Measurements from ENCODE around the gene CROCC2.
A peak's percentile ranks its signal among the peaks of the same experiment; 100 is the strongest.

CROCC2 gene

DNA sequence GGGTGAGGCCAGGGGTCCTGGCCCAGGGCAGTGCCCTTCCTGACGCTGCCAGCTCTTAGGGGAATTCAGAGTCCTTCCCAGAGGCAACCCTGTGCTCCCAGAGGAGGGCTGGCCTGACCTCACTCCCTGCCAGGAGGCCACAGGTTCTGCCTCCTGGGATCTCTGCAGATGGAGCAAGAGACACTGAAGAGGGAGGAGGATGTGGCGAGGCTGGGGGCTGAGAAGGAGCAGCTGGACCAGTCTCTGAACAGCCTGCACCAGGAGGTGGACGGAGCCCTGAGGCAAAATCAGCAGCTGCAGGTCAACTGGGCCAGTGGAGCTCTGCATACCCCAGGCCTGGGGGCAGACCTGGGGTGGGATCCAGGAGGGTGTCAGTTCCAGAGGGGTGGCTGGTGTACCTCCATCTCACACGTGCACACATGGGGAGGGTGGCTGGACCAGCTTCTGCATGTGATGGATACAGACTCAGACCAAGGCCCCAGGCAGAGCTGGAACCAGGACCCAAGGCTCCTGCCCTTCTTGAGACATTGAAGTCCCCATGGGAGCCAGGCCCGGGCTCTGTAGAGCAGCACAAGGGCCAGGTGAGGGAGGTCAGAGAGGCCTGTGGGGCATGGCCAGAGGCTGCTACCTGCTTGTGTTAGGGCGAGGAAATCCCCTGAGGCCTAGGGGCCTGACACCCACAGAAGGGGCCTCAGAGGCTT, 82.6 kb downstream of the CROCC2 start:
- DNase-seq, result no peak

DNA sequence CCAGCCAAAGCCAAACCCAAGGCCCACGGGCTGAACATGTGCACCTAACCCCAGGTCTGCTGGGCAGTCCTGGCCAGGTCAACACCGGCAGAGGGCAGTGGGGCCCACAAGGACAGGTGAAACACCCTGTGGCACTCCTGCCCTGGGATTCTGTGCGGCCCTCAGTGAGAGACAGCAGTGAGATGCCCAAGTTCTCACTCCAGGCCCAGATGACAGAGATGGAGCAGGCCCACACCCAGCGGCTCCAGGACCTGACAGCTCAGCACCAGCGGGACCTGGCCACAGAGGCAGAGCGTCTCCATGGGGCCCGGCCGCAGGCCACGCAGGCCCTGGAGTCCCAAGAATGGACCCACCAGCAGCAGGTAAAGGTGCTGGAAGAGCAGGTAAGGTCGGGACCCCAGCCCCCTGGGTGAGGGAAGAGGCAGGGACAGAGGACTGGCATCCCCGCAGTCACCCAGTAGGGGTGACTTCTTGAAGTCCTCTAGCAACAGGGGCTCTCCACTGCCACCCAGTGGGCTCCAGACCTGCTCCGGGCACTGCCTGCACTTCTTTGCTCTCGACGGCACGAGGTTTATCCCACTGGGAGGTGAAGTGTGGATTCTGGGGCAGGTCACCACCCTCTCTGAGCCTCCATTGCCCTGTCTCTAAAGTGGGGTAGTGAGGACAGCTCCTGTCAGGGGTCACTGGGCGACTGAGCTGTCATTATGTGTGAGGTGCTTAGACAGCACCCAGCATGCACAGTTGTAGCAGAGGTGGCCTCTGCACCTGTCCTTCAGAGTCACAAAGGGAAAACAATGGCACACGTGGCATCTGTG, 83.5 kb downstream of the CROCC2 start:
- DNase-seq, result peak; percentile 35

DNA sequence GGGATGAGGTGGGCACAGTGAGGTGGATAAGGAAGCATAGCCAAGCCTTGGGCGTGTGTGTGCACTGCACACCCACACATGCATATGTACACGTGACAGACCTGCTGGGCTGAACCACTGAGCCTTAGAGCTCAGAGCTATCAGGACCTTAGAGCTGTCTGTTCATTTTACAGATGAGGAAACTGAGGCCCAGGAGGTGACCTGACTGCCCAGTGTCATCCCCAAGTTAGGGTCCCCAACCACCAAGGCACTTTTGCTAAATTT, 84.1 kb downstream of the CROCC2 start:
- no peak for DNase-seq

DNA sequence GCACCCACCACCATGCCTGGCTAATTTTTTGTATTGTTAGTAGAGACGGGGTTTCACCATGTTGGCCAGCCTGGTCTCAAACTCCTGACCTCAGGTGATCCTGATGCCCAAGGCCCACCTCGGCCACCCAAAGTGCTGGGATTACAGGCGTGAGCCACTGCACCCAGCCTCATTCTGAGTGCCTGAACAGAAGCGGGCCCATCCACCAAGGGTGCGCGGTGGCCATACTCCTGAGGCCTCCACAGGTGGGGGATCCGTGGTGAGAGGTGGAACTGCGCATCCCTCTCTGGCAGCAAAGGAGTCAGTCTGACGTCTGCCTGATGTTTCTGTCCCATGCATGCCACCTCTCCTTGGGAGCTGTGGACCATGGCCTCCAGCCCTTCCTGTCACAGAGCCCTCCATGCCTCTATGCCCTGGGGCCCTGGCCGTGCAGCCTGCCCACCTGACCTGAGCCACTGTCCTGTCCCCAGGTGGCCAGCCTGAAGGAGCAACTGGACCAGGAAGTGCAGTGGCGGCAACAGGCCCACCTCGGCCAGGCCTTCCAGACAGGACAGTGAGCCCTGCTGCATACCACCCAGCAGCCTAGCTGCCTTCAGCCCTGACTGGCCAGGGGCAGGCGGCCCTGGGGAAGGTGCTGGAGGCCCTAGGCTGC, 84.7 kb downstream of the CROCC2 start:
- no peak for DNase-seq

DNA sequence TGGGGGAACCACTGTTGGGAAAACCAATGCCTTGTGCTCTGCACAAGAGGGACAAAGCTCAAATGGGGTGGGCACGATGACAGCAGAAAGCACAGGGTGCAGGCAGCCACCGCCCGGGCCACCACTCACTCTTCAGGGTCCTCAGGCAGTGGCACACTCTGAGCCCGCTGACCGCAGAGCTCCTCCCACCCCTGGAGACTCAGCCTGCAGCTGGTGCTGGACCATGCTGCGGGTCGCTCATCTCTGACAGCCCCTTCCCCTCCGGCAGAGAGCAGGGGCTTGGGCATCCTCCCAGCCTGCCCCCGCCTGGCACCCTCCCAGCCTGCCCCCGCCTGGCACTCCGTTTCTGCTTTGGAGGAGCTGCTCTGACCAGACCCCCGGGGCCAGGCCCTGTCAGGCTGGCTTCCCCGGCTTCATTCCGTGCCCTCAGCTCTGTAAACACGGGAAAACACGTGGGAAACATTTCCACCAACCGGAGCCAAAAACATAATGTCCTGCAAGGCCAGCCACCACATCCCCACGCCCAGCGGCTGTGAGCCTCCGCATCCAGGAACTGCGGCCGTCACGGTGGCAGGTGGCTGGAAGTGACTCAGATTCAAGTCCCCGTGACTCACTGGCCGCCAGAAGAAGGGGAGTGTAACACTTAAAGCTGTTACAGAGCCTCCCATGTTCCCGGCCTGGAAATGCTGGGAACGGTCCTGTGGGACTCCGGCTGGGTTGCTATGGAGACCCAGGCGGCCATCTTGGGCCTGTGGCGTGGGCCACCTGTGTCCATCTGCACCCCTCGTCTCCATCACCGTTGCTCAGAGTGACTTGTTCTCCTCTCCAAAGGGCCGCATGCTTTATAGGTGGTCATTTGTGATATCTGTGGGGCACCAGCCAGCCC, 85.5 kb downstream of the CROCC2 start:
- peak; percentile 77 for DNase-seq

DNA sequence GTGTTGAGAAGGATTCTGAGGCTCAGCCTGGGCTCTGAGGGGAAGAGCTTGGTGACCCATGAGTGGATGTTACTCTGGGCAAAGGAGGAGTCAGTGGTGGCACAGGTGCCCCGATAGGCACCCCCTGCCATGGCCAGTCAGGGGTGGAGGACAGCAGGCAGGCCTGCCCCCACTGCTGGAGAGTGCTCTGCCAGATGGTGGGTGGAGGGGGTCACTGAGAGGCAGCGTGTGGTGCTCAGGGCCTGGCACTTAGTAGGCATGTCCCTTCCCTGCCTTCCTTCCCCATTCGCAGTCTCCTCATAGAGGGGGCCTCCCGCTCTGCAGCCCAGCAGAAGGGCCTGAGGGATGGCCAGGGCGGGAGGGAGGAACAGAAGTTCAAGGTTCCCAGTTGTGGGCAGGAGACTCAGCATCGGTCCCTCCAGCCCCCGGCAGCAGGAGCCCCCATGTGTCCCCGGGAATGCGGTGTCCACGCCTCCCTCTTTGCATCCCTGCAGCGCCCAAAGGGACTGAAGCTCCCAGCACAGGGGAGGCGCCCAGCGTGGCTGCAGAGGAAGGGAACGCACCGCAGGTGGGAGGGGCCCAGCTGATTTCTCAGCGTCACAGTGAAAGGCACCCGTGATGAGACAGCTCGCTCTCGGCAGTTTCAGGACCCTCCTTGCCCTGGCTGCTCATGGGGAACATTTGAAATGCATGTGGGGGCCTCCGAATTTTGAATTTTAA, 86.6 kb downstream of the CROCC2 start:
- no peak for DNase-seq

DNA sequence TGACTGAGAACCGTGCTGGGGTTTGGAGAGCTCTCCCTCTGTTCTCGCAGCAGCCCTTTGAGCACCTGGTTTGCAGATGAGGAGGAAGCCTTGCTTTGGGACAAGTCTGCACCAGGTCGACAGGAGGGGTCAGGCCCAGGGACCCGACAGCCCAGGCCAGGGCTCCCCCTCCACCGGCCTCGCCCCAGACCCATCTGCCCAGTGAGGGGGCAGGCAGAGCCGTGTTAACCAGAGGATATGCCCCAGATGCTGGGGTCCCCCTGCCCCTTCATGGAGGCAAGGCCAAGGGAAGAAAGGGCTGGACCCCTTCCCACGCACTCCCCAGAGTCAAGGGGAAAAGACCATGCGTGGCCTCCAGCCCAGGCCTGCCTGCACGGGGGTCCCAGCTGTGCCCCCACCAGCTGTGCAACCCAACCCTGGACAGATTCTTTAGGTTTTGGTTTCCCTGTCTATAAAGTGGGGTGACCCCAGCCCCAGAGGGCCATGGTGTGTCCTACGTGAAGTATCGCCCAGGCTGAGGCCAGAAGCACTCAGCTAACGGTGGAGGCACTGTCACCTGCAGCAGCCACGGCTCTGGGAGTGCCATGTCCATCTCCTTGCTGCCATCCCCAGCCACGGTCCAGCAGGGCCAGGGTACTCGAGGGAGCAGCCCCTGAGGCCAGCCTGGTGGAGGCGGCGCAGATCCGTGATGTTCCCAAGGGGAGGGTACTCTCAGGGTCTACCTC, 87.5 kb downstream of the CROCC2 start:
- no peak for DNase-seq

DNA sequence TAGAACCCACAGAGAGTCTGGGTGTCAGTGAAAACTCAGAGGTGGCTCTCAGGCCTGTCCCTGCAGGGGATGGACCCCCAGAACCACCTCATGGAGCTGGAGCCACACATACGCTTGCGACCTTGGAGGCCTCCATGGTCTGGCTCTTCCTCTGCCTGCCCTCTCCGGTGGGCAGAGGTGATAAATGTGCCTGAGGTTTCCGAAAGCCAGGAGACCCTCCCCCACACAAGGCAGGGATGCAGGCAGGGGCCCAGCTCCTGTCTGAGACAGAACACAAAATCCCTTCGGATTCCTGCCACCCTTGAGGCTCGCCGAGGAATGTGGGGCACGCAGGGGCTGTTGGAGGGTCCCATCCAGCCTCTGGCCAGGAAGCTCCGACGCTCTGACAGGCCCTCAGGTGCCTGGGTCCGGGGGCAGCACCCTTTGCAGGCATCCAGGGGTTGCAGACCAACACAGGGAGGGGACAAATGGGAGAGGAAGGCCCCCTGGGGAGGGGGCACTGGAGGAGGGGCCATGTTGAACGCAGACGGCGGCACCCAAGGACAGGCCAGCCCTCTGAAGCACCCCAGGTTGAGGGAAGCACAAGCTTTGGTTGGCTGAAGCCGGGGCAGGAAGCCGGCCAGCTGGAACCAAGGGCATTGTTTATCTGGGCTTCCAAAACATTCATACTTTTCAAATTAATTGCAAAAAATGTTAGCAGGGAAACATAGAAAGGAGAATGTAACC, 88.2 kb downstream of the CROCC2 start:
- no peak for DNase-seq

DNA sequence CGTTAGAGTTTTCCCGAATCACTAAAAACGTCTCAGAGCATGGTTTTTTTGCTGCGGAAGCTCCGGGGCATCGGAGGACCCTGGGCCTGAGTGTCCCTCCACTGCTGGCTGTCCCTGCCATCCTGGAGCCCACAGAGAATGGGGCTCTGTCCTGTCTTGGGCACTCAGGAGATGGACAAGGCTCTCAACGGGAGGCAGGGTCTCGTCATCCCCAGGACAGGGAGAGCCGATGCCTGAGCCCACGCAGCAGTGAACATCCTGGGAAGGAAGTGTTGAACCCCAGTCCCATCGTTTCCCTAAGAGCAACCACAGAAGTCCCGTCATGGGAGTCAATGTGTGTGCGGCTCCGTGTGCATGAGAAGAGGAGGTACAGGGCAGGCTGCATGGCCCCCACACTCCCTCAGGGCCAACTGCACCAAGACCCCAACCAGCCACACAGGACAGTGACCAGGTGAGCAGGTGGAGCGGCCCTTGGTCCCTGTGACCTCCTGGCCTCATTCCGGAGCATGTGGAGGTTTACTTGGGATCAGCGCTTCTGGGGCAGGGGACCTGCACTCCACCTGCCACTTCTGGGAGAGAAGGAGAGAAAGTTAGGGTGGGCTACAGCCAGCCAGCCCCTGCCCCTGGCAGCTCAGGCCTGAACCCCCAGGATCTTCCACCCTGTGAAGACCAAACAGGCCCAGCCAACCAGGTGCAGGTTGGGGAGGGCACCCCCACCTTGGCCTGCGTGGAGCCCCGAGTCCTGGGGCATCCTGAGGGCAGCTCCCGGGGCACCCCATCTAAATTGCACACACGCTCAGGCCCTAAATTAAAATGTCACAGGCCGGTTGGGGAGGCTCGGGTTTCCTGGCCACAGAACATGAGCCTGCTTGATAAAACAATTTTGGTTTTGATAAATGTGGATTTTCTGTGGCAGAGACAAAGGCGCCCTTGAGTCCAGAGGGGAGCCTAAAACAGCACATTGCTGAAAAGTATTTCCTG, 89.2 kb downstream of the CROCC2 start:
- DNase-seq, result no peak

DNA sequence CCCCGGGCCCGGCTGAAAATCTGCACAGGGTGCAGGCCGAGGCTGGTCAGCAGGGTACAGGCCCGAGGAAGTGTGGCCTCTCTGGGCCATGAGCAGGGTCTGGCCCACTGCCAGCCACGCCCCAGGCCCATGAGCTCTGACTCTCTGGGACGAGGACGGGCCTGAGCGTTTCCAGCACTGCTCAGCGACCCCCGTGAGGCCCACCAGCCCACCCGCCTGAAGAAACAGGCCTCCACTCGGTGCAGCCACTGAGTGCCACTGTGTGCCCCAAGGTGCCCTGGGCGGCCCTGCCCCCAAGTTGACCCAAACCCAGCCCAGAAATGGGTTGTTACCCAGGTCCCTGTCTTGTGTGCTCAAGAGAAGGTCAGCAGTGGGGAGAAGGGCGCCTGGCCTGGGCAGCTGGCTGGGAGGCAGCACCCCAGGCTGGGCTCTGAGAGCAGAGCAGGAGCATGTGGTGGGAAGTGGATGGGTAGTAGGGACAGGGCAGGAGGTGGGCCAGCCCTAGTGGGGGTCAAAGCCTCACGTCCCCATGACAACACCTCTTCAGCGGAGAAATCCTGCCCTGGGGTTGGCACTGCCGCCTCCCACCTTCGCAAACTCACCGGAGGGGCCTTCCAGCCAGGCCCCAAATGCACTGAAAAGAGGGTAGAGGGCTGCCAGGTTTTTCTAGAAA, 90.2 kb downstream of the CROCC2 start:
- no peak for DNase-seq

DNA sequence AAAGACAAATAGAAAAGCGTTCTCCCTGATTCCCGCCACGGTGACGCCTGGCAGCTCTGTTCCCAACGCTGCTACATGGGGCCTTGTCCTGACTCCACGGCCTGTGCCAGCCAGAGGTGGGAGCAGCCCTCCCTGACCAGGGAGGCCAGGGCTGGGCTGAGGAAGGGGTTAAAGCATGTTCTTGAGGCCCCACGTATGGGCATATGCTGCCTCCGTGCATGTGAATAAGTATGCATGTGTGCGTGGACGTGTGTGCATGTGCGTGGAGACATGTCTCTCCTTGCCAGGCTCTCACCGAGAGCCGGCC, 90.7 kb downstream of the CROCC2 start:
- DNase-seq, result no peak

DNA sequence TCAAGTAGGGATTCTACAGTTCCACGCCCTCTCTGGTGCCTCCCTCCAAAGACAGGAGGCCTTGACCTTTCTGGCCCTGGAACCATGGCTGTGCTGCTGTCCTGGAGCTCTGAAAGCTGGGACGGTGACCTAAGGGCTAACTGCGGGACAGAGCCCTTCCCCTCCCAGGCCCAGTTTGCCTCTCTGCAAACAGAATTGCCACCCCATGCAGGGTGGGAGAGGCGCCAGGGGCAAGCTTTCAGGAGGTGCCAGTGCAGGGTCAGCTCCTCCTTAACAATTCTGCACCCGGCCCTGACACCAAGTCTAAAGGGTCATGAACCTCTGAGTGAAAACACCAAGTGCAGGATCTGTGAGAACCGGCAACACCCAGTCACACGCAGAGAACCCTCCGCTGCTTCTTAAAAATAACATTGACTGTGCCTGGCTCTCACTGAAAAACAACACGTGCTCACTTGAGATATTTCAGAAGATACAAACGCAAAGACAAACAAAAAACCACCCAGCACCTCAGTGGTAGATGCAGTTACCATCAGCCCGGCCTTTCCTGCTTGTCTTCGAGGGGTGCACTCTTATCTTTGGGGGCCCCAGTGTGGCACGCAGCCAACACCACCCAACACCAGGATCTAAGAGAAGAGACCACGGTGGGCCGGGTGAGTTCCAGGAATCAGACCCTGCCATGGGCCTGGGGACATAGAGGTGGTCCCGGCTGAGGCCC, 91.2 kb downstream of the CROCC2 start:
- DNase-seq, result peak; percentile 13

DNA sequence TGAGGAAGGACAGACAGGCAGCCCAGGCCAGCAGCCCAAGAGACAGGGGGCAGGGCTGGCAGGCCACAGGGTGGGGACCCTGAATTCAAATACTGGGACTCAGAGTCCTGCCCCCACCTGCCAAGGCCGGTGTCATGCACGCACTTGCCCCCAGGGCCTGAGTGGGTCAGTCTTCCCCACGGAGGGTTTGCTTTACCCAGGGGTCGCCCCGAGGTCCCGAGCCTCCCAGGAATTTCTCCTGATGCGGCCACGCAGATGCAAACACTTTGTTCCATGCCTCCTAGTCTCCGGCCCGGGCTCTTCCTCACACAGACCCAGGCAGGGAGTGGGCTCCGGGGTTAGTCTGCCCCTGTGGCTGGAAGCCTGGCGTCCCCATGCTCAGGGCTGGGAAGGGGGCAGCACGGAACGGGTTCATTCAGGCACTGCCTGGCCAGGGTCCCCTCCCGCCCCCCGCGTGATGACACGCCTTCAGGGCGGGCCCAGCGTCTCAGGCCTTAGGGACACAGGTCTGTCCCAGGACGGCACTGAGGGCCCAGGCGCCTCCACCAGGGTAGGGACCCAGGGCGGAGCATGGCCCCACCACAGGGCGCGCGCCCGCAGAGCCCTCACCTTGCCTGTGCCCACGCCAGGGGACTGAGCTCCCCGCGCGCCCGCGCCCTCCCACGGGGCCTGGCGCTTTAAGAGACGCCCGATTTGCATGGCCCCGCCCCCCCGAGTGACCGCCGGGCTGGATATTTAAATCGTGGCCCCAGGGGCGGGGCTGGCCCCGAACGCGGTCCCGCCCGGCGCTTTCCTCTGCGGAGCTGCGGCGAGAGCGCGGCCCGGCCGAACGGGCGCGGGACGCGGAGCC, 91.9 kb downstream of the CROCC2 start, which contains the start of gene SNED1:
Gene SNED1 (plus strand): TSS at position 763 of the 850 bp plus-strand sequence. CDS start 220 bp downstream, outside the sequence.
- peak; percentile 69 for DNase-seq

DNA sequence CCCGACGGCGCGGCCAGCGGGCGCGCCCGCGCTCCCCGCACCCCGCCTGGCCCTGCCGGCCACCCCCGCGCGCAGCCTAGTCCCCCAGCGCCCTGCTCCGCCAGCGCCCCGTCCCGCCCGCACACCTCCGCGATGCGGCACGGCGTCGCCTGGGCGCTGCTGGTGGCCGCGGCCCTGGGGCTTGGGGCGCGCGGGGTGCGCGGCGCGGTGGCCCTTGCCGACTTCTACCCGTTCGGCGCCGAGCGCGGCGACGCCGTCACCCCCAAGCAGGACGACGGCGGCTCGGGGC, 92.5 kb downstream of the CROCC2 start:
- DNase-seq, result no peak

DNA sequence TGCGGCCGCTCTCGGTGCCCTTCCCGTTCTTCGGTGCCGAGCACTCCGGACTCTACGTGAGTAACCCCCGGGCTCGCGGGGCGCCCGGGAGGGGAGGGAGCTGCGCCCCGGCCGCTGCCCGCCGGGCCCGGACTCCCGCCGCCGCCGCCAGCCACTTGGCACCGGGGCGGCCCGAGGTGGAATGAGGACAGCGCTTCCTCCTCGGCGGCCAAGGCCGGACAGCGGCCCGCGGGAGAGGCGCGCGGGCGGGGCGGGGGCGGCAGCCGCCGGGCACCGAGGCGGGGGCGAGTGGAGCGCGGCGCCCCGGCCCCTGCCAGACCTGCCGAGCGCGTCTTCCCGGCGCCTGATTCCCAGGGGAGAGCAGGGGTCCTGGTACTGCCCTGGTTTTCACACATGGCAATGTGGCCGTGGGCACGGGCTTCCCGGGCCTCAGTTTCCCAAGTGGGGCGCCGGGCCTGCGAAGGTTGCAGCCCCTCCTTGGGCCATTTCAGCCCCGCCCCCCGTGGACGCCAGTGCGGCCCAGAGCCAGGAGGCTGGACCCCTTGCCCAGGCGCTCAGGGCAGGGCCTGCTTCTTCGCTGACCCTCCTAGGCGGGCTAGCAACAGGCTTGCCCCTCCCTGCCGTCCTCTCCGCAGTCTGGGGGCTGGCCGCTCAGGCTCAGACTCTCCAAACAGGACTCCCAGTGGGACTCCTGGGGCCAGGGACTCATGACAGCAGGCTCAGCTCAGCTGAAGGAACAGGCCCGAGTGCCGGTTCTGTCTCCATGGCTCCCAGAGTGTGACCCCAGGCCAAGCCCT, 93.1 kb downstream of the CROCC2 start:
- peak; percentile 12 for DNase-seq

DNA sequence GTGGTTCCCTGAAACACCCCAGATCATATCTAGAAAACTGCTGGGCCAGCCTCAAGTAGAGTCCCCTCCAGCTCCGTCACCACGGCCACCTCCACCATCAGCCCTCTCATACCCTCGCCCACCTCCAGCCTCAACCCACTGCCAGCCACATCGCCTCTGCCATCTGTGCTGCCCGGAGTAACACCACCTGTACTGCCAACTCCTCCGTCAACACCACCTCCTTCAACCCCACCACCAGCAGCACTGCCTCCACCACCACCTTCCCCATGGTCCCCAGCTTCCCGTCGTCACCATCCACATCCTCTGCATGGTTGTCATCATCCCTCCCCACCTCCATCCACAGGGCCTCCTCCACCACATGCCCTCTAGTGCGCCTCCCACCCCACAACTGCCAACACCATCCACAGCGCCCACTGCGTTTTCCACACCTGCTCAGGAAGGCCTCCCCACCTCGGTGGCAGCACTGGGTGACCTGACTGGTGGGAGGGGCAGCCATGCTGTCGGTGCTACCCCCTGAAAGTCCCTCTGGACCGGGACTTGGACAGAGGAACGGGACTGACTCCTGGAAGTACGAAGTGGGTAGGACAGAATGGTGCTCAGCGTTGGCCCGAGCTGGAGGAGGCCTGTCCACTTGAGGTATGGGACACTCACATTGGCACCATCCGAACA, 93.9 kb downstream of the CROCC2 start:
- no peak for DNase-seq
